GM19351 (cell line): ENCODE data around the gene RRP9.
"Not testable (repeated sequence)": the region's sequence is repeated elsewhere in the genome, so short reads cannot be mapped to it uniquely, and the experiment has no call there.

ENCODE experiments used
- ATAC-seq: cut with Tn5 transposase; IDR thresholded peaks from one replicate; pipeline ENCODE4 v1.9.1; 2021; ENCODE audit warnings: mild to moderate bottlenecking, moderate library complexity; ENCODE audit not compliant: unreplicated experiment

The RRP9 gene

GRCh38 chr3:51927061-51927977, 14.4 kb downstream of the RRP9 start:
- no peak for ATAC-seq

DNA sequence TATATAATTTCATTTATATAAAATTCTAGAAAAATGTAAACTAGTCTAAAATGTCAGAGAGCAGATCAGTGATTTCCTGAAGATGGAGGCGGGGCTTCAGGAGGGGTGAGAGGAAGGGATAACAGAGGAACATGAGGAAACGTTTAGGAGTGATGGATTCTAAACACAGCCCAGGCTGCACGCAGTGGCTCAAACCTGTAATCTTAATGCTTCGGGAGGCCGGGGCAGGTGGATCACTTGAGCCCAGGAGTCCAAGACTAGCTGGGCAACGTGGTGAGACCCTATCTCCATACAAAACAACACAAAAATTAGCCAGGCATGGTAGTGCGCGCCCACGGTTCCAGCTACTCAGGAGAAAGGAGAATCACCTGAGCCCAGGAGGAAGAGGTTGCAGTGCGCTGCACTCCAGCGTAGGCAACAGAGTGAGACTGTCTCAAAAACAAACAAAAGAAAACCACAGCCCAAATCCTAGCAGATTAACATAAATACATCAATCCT, 20.6 kb downstream of the RRP9 start:
- ATAC-seq: no peak

- no peak for ATAC-seq
Measured at GRCh38 chr3:51916418-51916817, 25.3 kb downstream of the RRP9 start.

DNA sequence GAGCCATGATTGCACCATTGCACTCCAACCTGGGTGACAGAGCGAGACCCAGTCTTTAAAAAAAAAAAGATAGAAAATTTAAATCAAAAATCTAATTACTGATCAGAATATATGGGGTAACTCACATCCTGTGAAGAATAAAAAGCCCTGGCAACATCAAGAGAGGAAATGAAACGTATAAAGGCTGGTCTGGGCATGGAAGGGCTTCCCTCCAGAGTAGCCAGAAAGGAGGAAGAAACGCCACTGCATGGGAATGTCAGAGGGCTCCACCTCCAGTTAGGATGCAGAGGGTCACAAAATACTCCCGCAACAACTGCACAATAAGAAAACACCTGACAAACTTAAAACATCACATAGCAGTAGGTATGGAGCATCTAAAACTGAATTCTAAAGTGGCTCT, 33.7 kb downstream of the RRP9 start:
- no peak for ATAC-seq

DNA sequence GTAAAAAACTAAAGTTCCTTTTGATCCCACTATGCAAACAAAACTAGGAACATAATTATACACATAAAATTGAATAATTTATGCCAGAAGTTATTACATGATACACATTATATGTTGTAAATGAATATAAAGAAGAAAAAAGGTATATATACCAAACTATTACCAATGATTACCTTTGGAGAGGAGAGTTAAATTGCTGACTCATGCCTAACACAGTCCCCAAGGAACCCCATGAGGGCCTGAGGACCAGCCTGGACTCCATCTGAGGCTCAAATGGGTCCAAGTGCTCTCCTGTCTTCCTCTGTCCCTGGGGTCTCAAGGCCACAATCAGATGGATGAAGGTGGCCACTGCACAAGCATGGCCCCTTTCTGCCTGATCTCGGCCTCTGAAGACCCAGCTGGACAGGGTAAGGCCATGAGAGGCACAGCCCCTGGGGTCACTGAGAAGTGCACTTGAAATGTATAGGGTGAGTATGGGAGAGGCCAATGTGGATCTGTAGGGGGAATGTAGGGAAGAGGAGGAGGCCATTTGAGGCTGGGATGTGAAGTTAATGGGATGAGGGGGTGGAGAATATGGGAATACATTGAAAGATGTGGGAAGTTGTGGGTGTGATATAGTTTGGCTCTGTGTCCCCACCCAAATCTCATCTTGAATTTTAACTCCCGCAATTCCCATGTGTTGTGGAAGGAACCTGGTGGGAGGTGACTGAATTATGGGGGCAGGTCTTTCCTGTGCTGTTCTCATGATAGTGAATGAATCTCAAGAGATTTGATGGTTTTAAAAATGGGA, 37.5 kb downstream of the RRP9 start:
- no peak for ATAC-seq

GRCh38 chr3:51902361-51902760, 39.3 kb downstream of the RRP9 start:
- ATAC-seq: not testable (repeated sequence)

DNA sequence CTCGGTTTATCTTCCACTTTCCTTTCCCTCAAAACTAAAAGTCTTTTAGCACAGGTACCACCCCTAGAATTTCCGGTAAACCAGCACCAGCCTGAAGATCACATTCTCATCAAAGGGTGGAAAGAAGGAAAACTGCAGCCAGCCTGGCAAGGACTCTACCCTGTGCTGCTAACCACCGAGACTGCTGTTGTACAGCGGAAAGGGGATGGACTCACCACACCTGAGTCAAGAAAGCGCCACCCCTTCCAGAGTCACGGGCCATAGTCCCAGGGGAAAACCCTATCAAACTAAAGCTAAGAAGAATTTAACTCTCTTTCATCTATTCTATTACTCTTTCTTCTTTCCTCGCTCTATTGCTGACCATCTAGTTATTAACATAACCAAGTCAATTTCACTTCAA, 41.7 kb downstream of the RRP9 start:
- not testable (repeated sequence) for ATAC-seq

GRCh38 chr3:51897391-51897790, 44.3 kb downstream of the RRP9 start:
- no peak for ATAC-seq

DNA sequence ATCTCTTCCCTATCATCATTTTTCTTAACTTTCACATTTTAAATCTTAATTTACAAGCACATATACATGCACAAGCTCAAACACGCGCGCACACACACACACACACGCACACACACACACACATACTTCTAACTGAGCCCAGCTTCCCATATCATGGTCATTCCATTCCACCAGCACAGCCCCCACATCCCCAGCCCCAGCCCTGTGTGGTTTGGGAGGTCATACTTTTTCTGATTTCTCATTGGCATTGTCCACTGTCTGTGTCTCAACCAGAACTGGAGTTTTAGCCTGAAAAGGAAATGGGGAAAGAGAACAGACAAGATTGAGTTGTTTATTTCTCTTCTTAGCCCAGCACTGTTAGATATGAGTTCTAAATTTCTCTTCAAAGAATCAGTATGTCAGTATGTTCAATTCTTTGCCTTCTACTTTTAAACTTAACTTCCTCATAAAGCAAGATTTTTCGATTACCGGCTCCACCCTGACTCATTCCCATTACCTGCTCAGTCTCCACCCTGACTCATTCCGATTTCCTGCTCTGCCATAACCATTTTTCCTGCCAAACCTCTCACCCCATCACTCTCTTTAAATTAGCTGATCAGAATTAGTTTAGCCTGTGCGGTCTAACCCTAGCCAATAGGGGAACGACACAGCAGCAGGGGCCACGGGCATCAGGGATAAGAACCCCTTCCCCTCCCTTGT, 44.9 kb downstream of the RRP9 start:
- ATAC-seq: no peak

DNA sequence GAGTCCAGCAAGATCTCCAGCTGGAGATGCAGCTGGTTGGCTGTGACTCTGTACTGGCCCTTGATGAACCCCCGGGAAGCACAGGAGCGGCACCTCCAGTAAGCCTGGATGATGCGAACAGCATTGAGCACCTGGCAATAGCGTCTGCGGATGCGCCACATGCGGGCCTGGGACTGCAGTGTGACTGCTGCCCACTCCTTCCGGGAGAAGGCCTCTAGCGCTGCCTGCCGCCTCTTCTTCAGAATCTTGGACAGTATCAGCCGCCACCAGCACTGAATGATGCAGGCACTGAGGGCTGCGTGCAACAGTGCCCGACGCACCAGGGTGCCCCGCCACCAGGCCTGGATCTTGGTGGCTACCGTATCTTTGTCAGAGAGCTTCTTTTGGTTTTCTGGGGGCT, 46.8 kb downstream of the RRP9 start:
- no peak for ATAC-seq

- ATAC-seq: no peak
Measured at GRCh38 chr3:51894391-51894790, 47.3 kb downstream of the RRP9 start.

DNA sequence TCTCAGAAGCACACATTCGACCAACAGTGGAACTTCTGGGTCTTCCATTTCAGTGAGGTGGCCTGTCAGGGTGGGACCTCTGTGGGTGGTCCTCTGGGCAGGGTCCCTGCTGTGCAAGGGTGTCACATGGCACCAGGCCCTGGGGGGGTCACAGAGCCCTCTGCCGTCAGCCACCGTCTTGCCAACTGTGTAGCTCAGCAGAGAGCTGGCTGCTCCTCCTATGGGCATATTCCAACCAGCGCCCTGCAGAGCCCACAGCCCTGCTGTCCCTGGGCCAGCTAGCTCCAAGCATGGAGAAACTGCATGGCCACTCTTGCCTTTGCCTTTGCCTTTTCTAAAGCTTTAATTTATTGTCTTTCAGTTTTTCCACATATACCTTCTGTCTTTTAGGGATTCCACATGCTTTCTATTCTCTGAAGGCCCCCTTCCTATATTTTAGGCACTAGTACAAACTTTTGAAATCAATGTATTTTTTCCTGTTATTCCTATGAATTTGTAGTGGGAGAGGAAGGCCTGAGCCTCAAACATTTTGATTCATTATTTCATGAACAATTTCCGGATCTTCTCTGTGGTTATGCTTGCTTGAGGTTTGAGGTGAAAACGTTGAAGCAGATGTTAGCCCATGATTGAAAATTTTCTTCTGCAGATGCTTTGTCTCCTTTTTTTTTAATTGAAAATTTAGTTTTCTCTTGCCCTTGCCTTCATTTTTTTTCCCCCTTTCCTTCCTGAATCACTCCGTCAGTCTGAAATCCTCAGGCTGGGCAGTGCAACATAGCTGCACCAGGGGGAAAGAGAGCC, 50.3 kb downstream of the RRP9 start:
- no peak for ATAC-seq

DNA sequence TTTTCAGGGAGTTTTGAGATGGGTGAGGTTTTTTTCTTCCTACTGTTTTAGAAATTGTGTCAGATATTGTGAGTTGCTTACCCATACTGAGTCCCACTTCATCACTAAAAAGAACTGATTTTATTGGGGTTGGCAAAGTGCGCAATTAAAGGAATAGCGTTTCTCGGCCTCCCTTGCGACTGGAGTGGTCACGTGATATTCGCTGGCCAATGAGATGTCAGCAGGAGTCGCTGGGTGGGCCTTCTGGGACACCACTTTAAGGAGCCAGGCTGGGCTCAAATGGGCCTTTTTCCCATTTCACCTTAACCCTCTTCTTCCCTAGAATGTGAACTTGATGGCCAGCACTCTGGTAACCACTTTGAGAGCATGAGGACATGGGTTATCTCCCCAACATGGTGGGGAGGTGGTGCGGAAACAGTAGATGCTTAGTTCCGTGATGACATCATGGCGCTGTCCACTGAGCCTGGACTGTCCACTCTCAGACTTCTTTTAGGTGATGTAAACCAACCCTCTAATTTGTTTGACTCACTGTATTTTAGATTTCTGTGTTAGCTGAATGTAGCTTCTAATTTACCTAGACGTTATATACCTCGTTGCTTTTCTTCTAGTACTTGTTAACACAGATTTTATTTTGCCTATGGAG, 53.1 kb downstream of the RRP9 start:
- ATAC-seq: no peak

GRCh38 chr3:51887620-51888019, 54.1 kb downstream of the RRP9 start:
- ATAC-seq: no peak

DNA sequence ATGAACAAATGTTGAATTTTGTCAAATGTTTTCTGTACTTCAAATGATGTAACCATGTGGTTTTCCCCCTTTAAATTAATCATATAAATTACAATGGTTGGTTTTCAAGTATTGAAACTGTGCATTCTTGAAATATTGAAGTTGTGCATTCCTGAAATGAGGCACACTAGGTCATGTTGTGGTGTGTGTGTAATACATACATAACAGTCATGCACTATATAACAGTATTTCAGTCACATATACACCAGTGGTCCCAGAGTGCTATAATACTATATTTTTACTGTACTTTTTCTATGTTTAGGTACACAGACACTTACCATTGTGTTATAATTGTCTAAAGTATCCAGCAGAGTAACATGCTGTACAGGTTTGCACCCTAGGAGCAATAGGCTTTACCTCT, 55.3 kb downstream of the RRP9 start:
- ATAC-seq: no peak
